DMS114 treated with DMSO at 0.1 percent for 48 hours (cell line): ENCODE measurements around the gene ELMO1.

ENCODE experiments used
- DNase-seq: peaks from one replicate; lab custom pipeline; 2025; ENCODE audit not compliant: unreplicated experiment; lab: John Stamatoyannopoulos, UW

ELMO1 gene

DNA sequence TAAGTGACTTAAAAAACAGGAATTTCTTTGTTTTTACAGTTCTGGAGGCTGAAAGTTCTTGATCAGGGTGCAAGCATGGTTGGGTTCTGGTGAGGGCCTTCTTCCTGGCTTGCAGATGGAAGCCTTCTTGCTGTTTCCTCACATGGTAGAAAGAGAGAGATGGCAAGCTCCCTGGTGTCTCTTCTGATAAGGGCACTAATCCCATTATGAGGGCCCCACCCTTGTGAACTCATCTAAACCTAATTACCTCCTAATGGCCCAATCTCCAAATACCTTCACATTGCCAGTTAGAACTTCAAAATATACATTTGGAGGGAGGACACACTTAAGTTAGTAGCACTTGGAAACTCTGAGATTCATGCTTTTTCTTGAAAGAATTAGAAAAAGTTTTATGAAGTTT, 410.0 kb downstream of the ELMO1 start:
- DNase-seq, result no peak

DNA sequence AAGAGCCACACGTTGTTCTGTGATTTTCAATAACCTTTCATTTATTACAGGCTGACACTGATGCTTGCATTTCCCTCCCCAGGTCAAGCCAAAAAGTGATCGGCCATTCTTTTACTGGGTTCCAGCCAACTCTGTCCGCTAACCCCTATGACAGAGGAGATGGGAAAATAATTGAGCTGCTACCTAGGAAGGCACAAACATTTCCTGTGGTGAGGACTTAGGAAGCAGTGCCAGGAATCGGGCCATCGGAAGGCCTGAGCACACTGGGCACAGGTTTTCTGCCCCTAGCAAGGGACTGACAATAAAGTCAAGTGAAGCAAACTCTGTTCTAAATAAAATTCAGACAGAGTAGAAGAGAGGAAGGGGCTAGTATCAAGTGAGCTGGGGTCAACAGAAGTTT, 411.4 kb downstream of the ELMO1 start:
- DNase-seq, result no peak

DNA sequence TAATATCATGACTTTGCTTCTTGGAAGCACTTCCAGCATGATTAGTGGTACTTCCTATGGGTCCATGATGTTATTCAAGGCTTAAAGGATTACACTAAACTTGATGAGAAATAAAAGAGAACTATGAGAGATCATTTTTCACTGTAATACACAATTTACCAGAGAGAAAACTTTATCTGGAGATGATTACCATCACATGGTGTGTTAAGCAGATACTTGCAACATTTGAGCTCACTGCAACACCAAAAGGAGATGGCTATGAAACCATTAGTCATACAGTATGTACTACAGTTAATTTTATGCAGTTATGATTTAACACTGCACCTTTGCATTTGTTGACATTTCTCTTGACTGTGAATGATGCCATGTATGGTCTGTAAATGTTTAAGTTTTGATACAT, 413.0 kb downstream of the ELMO1 start:
- DNase-seq, result no peak

DNA sequence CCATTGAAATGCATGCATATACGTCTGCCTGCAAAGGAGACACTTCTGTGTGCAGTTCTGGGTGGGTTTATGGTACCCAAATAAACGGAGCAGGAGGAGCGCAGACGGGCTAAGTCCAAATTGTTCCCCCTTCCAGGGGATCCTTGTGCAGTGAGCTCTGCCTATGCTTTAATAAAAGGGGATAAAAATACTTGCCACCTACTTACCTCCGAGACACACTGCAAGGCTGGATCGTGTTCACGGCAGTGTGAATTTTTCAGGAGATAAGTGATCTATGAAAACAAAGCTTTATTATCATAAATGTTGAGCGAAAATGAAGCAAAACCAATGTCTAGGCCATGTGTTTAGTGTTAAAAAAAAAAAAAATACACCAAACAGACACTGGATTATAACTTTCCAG, 415.5 kb downstream of the ELMO1 start:
- DNase-seq, result no peak

DNA sequence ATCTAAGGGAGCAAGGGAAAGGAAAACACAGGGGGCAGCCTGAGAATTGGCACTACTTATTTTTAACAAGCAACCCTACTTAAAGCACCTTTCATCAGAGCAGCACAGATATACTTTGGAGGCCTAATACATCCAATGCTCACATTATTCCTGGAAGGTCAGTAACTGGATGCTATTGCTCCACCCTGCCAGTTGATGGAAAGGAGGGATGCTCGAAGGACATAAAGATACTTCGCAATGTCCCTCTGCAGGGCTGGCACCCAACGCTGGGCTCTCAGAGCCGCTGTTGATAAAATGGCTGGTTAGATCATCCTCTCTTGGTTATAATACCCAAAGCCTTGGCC, 416.4 kb downstream of the ELMO1 start:
- DNase-seq, result no peak

DNA sequence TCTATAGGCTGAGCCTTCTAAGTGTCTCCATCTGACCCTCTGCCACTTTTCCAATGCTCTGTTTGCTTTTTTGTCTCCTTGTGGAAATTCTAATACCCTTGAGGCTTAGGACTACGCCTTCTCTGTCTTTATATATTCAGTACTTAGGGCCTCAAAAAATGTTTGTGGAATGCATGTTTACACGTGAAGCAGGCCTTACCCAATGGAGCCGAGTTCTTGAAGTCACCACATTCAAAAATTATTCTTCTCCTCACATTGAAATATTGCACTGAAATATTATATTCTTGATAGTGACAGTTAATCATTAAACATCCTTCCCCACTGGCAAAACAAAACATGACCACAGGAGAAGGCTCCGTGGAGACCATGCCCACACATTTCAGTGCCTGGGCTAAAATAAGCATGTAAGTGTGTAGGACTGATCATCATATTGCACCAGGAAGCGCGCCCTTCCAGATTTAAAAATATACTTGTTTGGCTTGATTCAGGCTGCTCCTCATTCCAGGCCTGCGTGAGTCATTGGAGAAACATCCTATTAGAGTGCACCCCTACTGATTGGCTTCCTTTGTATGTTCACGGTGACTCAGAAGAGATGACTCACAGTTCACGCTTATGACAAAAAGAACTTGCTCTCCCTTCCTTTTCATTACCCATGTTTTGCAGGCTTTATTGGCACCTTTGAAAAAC, 416.9 kb downstream of the ELMO1 start:
- DNase-seq, result no peak

DNA sequence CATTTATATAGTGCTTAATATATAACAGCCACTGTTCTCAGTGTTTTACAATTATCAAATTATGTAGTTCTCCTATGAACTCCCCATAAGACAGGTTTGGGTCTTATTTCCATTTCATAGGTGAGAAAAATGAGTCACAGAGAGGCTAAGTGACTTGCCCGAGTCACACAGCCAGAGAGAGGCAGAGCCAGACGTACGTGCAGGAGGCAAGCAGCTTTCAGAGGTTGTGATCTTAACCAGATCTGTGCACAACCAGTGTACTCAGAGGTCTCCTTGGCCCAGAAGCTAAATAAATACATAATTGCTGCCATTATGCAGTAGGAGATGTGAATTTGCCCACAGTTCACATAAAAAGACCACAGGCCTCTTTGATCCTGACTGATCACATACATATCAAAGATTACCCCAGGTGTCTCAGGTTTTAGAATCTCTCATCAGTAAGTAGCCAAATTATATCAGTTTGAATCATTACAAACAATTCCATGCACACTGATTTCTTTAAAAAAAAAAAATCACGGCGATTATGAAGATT, 419.7 kb downstream of the ELMO1 start:
- DNase-seq, result no peak

DNA sequence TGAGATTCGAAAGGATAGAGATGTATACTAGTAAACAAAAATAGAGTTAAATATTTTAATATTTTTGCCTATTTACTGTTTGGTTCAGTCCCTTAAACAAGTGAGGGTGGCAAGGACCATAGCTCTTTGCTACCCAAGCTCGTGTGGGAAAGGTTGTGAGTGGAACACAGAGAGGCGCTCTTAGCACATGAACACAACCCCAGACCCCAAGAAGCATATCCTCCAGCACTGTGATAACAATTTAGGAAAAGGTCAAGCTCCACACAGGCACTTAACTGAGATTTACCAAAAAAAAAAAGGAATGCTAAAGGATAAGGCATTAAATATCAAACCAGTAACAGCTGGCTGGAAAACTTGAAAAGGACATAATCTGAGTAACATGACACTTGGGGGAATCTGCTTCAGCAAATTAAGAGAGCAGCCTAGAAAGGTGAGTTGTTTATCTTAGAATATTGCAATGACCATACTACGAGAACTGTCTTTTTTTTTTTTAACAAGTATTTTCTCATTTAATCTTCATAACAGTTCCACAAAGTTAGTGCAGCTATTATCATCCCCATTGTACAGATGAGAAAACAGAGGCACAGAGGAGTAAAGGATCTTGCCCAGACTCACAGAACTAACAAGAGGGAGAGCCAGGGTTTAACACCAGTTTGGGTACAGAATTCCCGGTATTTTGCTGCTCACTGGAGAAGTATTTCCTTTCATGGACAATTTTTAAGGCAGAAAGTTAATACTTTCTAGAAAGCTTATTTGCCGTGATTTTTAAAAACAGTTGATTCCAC, 420.9 kb downstream of the ELMO1 start:
- no peak for DNase-seq

DNA sequence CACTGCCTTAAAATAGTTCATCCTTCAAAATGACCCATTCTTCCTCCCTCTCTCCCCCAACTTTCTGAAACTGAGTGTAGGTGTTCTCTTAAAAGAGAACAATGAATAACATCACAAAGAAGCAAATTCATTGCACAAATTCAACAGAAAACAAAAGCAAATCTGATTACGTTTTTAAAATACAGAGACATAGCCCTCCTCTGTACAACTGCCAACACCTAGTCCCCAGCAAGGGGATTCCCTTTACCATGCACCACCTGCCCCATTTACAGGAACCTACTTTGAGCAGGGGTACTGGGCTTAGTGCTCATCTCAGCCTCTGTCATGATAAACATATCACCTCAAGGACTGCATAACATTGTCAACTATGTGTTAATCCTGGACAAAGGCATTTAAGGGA, 421.6 kb downstream of the ELMO1 start:
- DNase-seq, result no peak

DNA sequence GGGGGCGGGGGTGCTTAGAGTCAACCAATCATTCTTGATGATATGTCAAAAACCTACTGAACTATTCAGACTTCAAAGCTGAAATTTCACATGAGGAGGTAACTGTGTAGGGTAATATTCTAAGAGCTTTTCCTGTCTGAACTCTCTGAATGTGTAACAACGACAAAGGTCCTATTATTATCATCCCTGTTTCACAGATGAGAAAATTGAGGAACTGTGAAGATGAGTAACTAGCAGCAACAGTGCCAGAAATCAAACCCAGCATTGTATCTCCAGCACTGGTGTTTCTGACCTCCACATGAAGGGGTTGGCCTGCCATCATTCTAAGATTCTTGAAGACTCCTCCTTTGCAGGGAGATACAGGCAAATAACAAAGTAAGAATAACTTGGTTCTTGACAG, 429.7 kb downstream of the ELMO1 start:
- DNase-seq, result no peak

DNA sequence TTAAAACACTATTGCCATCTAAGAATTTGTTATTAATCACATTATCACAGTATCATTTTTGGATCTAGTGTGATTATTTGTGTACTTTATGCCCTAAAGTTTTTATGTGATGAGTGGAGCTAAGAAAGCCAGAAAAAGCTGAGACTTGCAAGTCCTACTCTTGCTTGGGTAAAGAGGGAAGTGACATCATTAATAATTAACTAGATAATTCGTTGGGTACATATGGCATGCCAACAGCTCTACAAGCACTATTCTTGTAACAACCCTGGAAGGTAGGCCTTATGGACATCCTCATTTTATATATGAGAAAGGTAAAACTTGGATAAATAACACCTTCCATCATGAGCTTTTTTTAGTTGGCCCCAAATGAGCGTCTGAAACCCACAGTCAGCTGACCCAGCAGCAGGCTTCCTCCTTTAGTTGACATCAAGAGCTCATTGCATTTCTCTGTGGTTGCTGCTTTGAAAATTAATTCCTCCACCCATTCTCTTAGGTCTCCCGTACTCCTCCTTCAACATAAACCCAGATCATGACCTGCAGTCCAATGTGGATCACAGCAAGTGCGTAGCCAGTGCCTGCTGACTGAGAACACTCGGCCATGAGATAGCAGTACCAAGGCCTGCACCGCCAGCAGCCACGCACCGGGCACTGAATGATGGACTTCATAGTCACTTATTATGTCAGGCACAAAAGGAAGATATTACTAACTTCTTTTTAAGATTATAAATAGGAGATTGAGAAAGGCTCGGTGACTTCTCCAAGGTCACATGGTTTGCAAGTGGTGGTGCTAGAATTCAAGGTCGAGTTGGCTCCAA, 432.4 kb downstream of the ELMO1 start:
- DNase-seq, result no peak

DNA sequence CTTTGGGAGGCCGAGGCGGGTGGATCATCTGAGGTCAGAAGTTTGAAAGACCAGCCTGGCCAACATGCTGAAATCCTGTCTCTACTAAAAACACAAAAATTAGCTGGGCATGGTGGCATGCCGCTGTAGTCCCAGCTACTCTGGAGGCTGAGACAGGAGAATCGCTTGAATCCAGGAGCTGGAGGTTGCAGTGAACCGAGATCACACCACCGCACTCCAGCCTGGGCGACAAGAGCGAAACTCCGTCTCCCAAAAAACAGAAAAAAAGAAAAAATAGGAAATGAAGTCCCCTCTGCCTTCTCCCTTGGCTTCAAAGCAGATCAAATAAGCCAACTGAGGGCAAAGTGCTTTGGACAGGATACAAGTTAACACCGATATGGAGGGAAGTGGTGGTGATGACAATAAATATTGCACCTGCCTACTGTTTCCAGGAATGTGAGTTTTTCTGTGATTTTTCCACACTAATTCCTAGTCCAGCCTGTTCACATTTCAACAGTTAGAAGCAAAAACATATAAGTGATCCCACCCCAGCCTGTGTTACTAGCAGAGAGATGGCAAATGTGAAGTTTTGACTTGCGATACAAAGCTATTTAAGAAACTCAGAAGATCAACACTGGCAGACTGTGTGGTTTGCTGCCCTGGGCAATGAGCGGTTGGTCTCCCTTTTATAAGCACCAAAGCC, 433.2 kb downstream of the ELMO1 start:
- no peak for DNase-seq

DNA sequence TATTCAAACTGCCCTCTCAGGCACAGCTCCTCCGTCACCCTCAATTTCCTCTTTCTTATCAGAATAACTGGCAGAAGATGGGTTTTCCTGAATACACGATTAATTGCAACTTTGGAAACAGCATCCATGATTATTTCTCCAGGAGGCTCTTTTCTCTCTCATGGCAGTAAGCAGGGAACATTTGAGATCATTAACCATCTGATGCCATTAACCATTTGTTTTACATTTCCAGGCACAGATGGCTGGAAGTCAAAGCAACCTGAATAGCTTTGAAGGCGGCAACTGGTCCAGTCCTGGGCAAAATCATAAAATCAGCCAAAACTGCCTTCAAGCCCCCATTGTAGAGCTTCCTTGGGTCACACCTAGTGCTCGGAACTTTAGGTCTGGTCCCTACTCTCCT, 434.9 kb downstream of the ELMO1 start:
- no peak for DNase-seq

DNA sequence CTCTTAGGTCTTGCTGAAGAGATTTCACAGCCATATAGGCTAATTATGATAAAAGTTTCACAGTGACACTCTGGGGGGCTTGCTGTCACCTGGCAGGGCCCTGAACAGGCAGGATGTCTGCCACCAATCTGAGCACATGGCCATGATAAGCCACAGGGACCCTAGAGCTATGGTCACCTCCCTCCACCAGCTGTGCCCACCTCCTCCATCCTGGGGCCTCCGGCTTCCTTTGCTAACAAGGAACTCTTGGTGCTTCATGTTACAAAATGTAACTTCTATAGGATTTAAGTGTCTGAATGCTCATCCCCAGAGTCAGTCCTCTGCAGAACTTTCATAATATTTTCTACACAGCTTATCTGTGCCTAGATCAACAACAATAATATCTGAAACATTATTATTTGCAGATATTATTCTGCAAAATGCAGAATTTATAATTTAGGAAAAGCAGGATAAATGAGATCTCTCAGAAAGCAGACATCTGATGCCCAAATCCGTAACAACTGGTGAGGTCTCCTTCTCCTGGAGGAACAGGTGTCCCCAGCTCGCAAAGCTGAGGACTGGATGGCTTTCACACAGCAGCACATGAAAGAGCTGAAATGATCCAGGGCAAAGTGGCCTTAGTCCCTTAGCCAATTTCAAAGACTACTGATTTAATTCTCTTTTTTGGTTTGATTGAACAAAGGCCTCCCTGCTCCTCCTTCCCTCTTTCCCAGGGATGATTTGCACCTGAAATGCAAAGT, 437.3 kb downstream of the ELMO1 start:
- DNase-seq, result no peak

DNA sequence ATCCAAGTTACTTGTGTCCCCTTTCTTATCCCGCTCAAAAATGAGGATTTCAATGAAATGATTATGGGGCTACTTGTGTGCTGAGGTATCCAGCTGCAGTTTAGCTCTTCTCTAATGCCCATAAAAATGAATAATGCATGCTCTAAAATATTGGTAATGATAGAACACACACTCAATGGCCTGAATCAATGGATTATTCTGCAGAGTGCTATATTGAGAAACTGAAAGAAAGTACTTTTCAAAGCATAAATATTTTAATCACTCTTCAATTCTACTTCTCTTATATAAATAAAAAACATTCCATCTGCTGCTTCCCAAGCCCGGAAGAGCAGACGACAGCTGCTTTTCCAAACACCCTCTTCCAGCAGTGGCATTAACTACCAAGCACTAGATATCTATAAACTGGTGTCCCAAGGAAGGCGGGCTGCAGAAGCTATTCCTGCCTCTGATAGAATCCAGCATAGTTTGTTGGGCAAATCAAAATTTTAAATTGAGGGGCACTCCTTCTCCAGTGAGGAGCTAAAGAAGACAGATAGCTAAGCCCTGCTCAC, 439.5 kb downstream of the ELMO1 start:
- no peak for DNase-seq

DNA sequence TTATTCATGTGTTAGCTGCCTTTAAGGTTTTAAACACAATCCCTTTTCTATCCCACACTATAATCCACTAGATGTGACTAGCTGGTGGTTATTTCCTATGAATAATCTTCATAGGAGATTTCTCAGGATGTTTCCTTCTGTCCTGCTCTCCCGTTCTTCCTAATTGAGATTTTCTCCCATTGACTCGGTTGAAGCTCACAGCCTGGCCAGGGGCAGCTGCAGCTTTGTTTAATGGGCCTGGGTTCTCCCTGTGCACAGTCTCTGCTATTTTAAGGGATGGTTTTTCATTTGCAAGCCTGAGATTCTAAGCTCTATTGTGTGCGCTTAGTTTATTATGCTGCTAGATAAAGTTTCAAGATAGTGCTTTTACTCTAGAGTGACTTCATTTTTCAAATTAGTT, 441.0 kb downstream of the ELMO1 start:
- no peak for DNase-seq

DNA sequence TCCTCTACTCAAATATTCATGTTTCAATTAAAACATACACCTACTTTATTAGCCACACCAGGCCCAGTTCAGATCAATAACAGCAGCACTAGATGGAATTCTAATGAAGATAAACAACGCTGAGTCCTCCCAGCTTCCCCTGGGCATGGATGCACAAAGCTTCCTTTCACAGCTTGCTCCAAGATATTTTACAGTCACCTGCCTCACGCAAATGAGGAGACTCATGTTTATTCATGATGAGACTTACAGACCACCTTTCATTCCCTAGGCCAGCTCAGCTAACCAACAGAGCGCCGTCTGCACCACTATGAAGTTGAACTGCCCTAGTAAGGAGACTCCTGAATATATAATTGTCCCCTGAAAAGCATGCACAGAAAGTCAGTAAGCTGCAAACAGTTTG, 441.4 kb downstream of the ELMO1 start:
- DNase-seq, result no peak

DNA sequence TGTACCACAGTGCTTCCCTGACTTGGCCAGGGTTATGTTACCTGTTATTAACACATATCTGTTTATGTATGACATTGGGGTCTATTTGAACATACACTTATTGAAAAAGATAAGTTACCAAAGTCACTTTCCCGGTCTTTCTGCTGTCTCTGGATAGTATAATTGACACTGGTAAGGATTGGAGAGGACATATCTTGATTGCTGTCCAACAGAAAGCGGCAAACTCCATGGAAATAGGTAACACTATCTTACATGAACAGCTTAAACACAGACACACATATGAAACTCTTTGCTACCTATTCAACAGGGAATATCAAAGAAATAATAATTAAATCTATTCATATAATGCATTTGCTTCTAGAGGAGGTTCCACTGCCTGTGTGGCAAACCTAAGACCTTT, 441.9 kb downstream of the ELMO1 start:
- DNase-seq, result no peak

DNA sequence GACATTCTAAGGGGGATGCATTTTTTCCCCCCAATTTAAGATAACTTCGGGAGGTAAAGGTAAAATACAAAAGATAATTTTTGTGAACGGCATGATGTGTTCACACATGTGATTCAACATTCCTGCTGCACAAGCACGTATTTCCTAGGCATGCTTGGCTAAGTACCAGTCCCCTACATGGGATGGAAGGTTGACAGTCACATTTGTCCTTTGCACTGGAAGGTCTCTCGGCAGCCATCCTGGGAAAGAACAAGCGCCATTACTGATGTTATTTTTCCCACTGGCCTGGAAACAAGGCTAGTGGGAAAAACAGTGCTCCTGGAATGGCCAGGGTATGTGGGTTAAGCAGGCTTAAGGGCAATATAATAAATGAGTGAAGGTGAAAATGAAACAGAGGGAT, 448.2 kb downstream of the ELMO1 start:
- DNase-seq, result no peak
